WTC11 (cell line): Measurements from ENCODE around the gene ASCL3.

ENCODE experiments used
- CBFB ChIP-seq: sonication (generic); formaldehyde crosslinking; IDR thresholded peaks from 2 replicates; pipeline ENCODE4 v1.8.1; 2022; ENCODE audit warnings: mild to moderate bottlenecking, low read depth, missing genetic modification reagents
- CTCF ChIP-seq: fragments of 200-600 bp; IDR thresholded peaks from 2 replicates; pipeline ENCODE4 v1.8.0; 2022; ENCODE audit warnings: antibody characterized with exemption
- FOXK1 ChIP-seq: sonication (generic); formaldehyde crosslinking; IDR thresholded peaks from 2 replicates; pipeline ENCODE4 v1.8.0; 2022; ENCODE audit warnings: mild to moderate bottlenecking, moderate library complexity, missing genetic modification reagents
- FOXP4 ChIP-seq: sonication (generic); formaldehyde crosslinking; IDR thresholded peaks from 2 replicates; pipeline ENCODE4 v1.8.0; 2022; ENCODE audit warnings: mild to moderate bottlenecking, missing genetic modification reagents
- IRF1 ChIP-seq: sonication (generic); formaldehyde crosslinking; IDR thresholded peaks from 2 replicates; pipeline ENCODE4 v1.8.0; 2023; ENCODE audit warnings: missing genetic modification reagents
- MAX ChIP-seq: sonication (generic); formaldehyde crosslinking; IDR thresholded peaks from 2 replicates; pipeline ENCODE4 v1.8.0; 2022; ENCODE audit warnings: mild to moderate bottlenecking, missing genetic modification reagents
- MXD4 ChIP-seq: fragments of 250-450 bp; sonication (Bioruptor Pico); IDR thresholded peaks from 2 replicates; pipeline ENCODE4 v1.8.0; 2021; ENCODE audit warnings: mild to moderate bottlenecking, moderate library complexity, borderline replicate concordance
- NFYB ChIP-seq: sonication (generic); formaldehyde crosslinking; conservative IDR thresholded peaks from 2 replicates; pipeline ENCODE4 v1.8.0; 2022; ENCODE audit warnings: low read depth, missing genetic modification reagents
- NR1H2 ChIP-seq: sonication (generic); formaldehyde crosslinking; IDR thresholded peaks from 2 replicates; pipeline ENCODE4 v1.9.0; 2021; ENCODE audit warnings: mild to moderate bottlenecking, moderate library complexity, missing genetic modification reagents
- PREB ChIP-seq: sonication (generic); formaldehyde crosslinking; IDR thresholded peaks from 2 replicates; pipeline ENCODE4 v1.8.1; 2022; ENCODE audit warnings: mild to moderate bottlenecking, missing genetic modification reagents, moderate library complexity, borderline replicate concordance
- USF1 ChIP-seq: sonication (generic); formaldehyde crosslinking; IDR thresholded peaks from 2 replicates; pipeline ENCODE4 v1.8.0; 2022; ENCODE audit warnings: mild to moderate bottlenecking, missing genetic modification reagents
- USF2 ChIP-seq: sonication (generic); formaldehyde crosslinking; IDR thresholded peaks from 2 replicates; pipeline ENCODE4 v1.8.1; 2023; ENCODE audit warnings: mild to moderate bottlenecking, missing genetic modification reagents, moderate library complexity
- ZNF121 ChIP-seq: sonication (generic); formaldehyde crosslinking; IDR thresholded peaks from 2 replicates; pipeline ENCODE4 v1.8.0; 2023; ENCODE audit warnings: missing genetic modification reagents

- no peak for TF ChIP-seq IRF1 (CRISPR knock-in tag)
- TF ChIP-seq CTCF, result no peak
- no peak for TF ChIP-seq PREB (CRISPR knock-in tag)
- no peak for TF ChIP-seq NR1H2 (CRISPR knock-in tag)
- no peak for TF ChIP-seq MAX
- no peak for TF ChIP-seq CBFB
- no peak for TF ChIP-seq USF1 (CRISPR knock-in tag)
- TF ChIP-seq FOXK1 (CRISPR knock-in tag), result no peak
- no peak for TF ChIP-seq NFYB (CRISPR knock-in tag)
- TF ChIP-seq MXD4 (CRISPR knock-in tag), result no peak
- no peak for TF ChIP-seq ZNF121 (CRISPR knock-in tag)
- TF ChIP-seq USF2, result no peak
- TF ChIP-seq FOXP4 (CRISPR knock-in tag), result no peak
These were observed 32.2 kb downstream of the ASCL3 start for GRCh38 chr11:8910649-8911026.
